Endothelial cell of umbilical vein (primary cell): ENCODE data around the gene CACNA1S. TPM values are rescaled to one million over a fixed set of nuclear protein-coding genes. Genes with fewer than 3 reads are reported as not detected.

Experiments used
- BruUV-seq: library from RNA; stranded (reverse); fragments of 400-500 nt; replicated peaks from 2 replicates; lab custom pipeline; 2021; lab: Mats Ljungman, UMichigan
- CTCF ChIA-PET: fragments of 300-600, 350-600 bp; sonication (Branson Sonifier 250); formaldehyde crosslinking; loops from one replicate; lab custom pipeline; 2021; ENCODE audit warnings: antibody characterized with exemption, inconsistent platforms; lab: Charles Lee
- POLR2A ChIA-PET: fragments of 300-600, 350-600 bp; sonication (Branson Sonifier 250); formaldehyde crosslinking; loops from one replicate; lab custom pipeline; 2021; ENCODE audit warnings: antibody characterized with exemption, inconsistent platforms; lab: Charles Lee
- DNase-seq: peaks from one replicate; pipeline ENCODE4 v3.0.0-alpha.2; 2011; ENCODE audit warnings: low read depth, low spot score
- FAIRE-seq: peaks from 2 replicates; lab custom pipeline; 2011; peaks lifted over from hg19 to GRCh38; lab: Jason Lieb, UNC
- H2AFZ ChIP-seq: 2 replicates; pipeline ENCODE4 v1.6.0; 2012; ENCODE audit warnings: low read depth, low read length, control low read depth, inconsistent platforms
- H3K27ac ChIP-seq: 2 replicates; pipeline ENCODE4 v1.5.1; 2011; ENCODE audit warnings: low read depth, mild to moderate bottlenecking, control low read depth, low read length, moderate library complexity; ENCODE audit not compliant: insufficient read depth
- H3K27me3 ChIP-seq, 2 experiments: 2 replicates each; pipeline versions ENCODE4 v1.6.0 to v1.6.1; 2011; ENCODE audit warnings: low read length in 2 of 2, mixed read lengths in 1 of 2; ENCODE audit not compliant: control insufficient read depth in 2 of 2, insufficient read depth in 2 of 2
- H3K36me3 ChIP-seq, 2 experiments: 2 replicates in 1 of 2; 3 replicates in 1 of 2; pipeline ENCODE4 v1.5.1; 2011; ENCODE audit warnings: low read length in 2 of 2, mild to moderate bottlenecking in 1 of 2, moderate library complexity in 1 of 2; ENCODE audit not compliant: control insufficient read depth in 2 of 2, insufficient read depth in 2 of 2; ENCODE audit errors: extremely low read depth in 1 of 2
- H3K4me1 ChIP-seq: 3 replicates; pipeline ENCODE4 v1.5.1; 2011; ENCODE audit warnings: mild to moderate bottlenecking, low read length; ENCODE audit not compliant: control insufficient read depth, insufficient read depth; ENCODE audit errors: extremely low read depth
- H3K4me2 ChIP-seq: 2 replicates; pipeline ENCODE4 v1.6.1; 2011; ENCODE audit warnings: low read length, control low read depth, mixed read lengths; ENCODE audit not compliant: insufficient read depth
- H3K4me3 ChIP-seq, 3 experiments: fragments of 200-600 bp in 1 of 3; sonication (generic), shearing (Covaris generic) in 1 of 3; replicated peaks in 1 of 3; 2 replicates each; pipeline ENCODE4 v1.5.1; 2011 to 2016; ENCODE audit warnings: control low read depth in 3 of 3, low read length in 3 of 3, mild to moderate bottlenecking in 2 of 3, inconsistent platforms in 1 of 3, low read depth in 1 of 3, moderate library complexity in 1 of 3; ENCODE audit not compliant: insufficient read depth in 1 of 3
- H3K79me2 ChIP-seq: 2 replicates; pipeline ENCODE4 v1.6.0; 2012; ENCODE audit warnings: low read length, inconsistent platforms; ENCODE audit not compliant: control insufficient read depth, insufficient read depth
- H3K9ac ChIP-seq: replicated peaks from 2 replicates; pipeline ENCODE3; 2011; ENCODE audit warnings: low read length, control low read depth; ENCODE audit not compliant: insufficient read depth; ENCODE audit errors: extremely low read depth
- H3K9me1 ChIP-seq: replicated peaks from 3 replicates; pipeline ENCODE4 v1.6.0; 2011; ENCODE audit warnings: mild to moderate bottlenecking, low read length; ENCODE audit not compliant: control insufficient read depth, insufficient read depth; ENCODE audit errors: extremely low read depth
- H3K9me3 ChIP-seq: replicated peaks from 2 replicates; pipeline ENCODE4 v1.5.1; 2012; ENCODE audit warnings: low read length, inconsistent platforms; ENCODE audit not compliant: control insufficient read depth, insufficient read depth
- H4K20me1 ChIP-seq: replicated peaks from 2 replicates; pipeline ENCODE3; 2011; ENCODE audit warnings: mild to moderate bottlenecking, low read length; ENCODE audit not compliant: control insufficient read depth, insufficient read depth; ENCODE audit errors: extremely low read depth
- CTCF ChIP-seq, 2 donors: IDR thresholded peaks; 1 replicate in 1 of 2; 2 replicates in 1 of 2; pipeline ENCODE4 v1.5.1; 2011; ENCODE audit warnings: low read length in 2 of 2, mild to moderate bottlenecking in 2 of 2, moderate library complexity in 2 of 2, control low read depth in 1 of 2, inconsistent platforms in 1 of 2, low read depth in 1 of 2; ENCODE audit not compliant: insufficient read depth in 1 of 2; ENCODE audit errors: extremely low read depth in 1 of 2
- EZH2 ChIP-seq: IDR thresholded peaks from 2 replicates; pipeline ENCODE4 v1.6.1; 2012; ENCODE audit warnings: borderline replicate concordance, low read depth, mild to moderate bottlenecking, moderate library complexity, low read length, inconsistent platforms; ENCODE audit not compliant: severe bottlenecking
- FOS ChIP-seq: IDR thresholded peaks from 2 replicates; pipeline ENCODE4 v1.6.1; 2011; ENCODE audit warnings: mild to moderate bottlenecking, low read length, moderate library complexity, borderline replicate concordance; ENCODE audit not compliant: insufficient read depth
- GATA2 ChIP-seq: IDR thresholded peaks from 2 replicates; pipeline ENCODE4 v1.7.0; 2011; ENCODE audit warnings: low read depth, mild to moderate bottlenecking, moderate library complexity, mixed read lengths, low read length; ENCODE audit not compliant: insufficient read length, insufficient read depth
- JUN ChIP-seq: IDR thresholded peaks from 2 replicates; pipeline ENCODE4 v1.6.1; 2011; ENCODE audit warnings: borderline replicate concordance, low read depth; ENCODE audit not compliant: insufficient read length, insufficient read depth
- MAX ChIP-seq: IDR thresholded peaks from 2 replicates; pipeline ENCODE4 v1.6.1; 2011; ENCODE audit not compliant: insufficient read depth, insufficient read length
- MYC ChIP-seq: IDR thresholded peaks from one replicate; pipeline ENCODE4 v1.6.1; 2011; ENCODE audit warnings: mild to moderate bottlenecking, low read depth, low read length
- POLR2A ChIP-seq: IDR thresholded peaks from 2 replicates; pipeline ENCODE4 v1.6.1; 2012; ENCODE audit warnings: low read depth, mild to moderate bottlenecking, control low read depth, low read length
- POLR2AphosphoS5 ChIP-seq: IDR thresholded peaks from 2 replicates; pipeline ENCODE4 v1.6.1; 2012; ENCODE audit warnings: low read depth, mild to moderate bottlenecking, control low read depth, low read length, moderate library complexity; ENCODE audit not compliant: insufficient read depth
- dilution Hi-C: fragments of 300-500 bp; cut with MboI; formaldehyde crosslinking; loops from one replicate; pipeline ENCODE4 v1.15.0; 2019; ENCODE audit warnings: low sequenced_read_pairs; ENCODE audit not compliant: extremely low pct_ligation_motif_present
- intact Hi-C: fragments of 100-400 bp; cut with micrococcal nuclease; formaldehyde crosslinking; loops from one replicate; pipeline ENCODE4 v1.10.0; 2022
- polyA plus RNA-seq, 4 experiments: library from polyadenylated mRNA; depleted of rRNA in 3 of 4; stranded (reverse) in 3 of 4; unstranded in 1 of 4; fragments of >200 nt; gene quantifications; 2 replicates each; pipeline versions ENCODE4 v1.2.1 to v1.2.3, GENCODE V29; 2011 to 2012; ENCODE audit warnings: missing spikeins in 1 of 4
- total RNA-seq: library from RNA; stranded (reverse); gene quantifications from 2 replicates; pipeline ENCODE4 v1.2.3, GENCODE V29; 2021

The CACNA1S gene
- total and polyA plus RNA-seq, 2 donors (not counting 3 experiments of a cell fraction or from before 2014, with no cell fraction given): not detected

- H3K4me3 ChIP-seq: no peak overlapping the region
- no peak overlapping the region for H3K9ac ChIP-seq
- peaks cover 8% of the 10 kb centered on the region for H3K4me1 ChIP-seq
- no peaks in the 10 kb centered on the region for H3K9me1 ChIP-seq
- no peaks in the 10 kb centered on the region for H3K79me2 ChIP-seq
- H4K20me1 ChIP-seq: no peaks in the 10 kb centered on the region
- peaks cover 25 to 33% of the 10 kb centered on the region in 2 experiments for H3K27me3 ChIP-seq
- no peak for DNase-seq
- H3K4me2 ChIP-seq: no peak overlapping the region
- no peaks in the 10 kb centered on the region for H3K9me3 ChIP-seq
- no peaks in the 10 kb centered on the region for H3K36me3 ChIP-seq
- intact Hi-C loops (no loop called here), dilution Hi-C loops (no loop called here)
- BruUV-seq: no TSS peak
- no peak for FAIRE-seq
- CTCF ChIA-PET: no interaction called here
- no peak overlapping the region for H2AFZ ChIP-seq
- H3K27ac ChIP-seq: no peak overlapping the region
- POLR2A ChIA-PET: no interaction called here
- TF ChIP-seq GATA2 (no peak), EZH2 (no peak), POLR2A (no peak), MYC (no peak), POLR2AphosphoS5 (no peak), CTCF (IDR thresholded peaks at IDR 0.05; ENCODE audit: extremely low read depth in 1 of 2, insufficient read depth in 1 of 2, low read depth in 1 of 2, low read length in 2 of 2) (no peak), FOS (no peak), MAX (no peak), JUN (no peak)
Measured at GRCh38 chr1:201156819-201157218, 44.6 kb upstream of the CACNA1S start.
